Panc1 (cell line): Measurements from ENCODE around the gene TBX2. TPM values are rescaled to one million over a fixed set of nuclear protein-coding genes. Genes with fewer than 3 reads are reported as not detected.

Experiments
- ATAC-seq: fragments of 200-7000 bp; cut with Tn5 transposase; 2 replicates; pipeline ENCODE4 v1.9.1; 2020; ENCODE audit warnings: mild to moderate bottlenecking, moderate library complexity
- BruUV-seq: library from RNA; stranded (reverse); fragments of 400-500 nt; replicated peaks from 2 replicates; lab custom pipeline; 2021; lab: Mats Ljungman, UMichigan
- CTCF ChIA-PET: fragments of 300-600 bp; sonication (Branson Sonifier 250); formaldehyde crosslinking; loops from one replicate; lab custom pipeline; 2022; ENCODE audit warnings: antibody characterized with exemption; lab: Charles Lee
- POLR2A ChIA-PET: fragments of 300-600 bp; sonication (Branson Sonifier 250); formaldehyde crosslinking; loops from one replicate; lab custom pipeline; 2022; ENCODE audit warnings: antibody characterized with exemption; lab: Charles Lee
- DNase-seq: peaks from one replicate; pipeline ENCODE4 v3.0.0-alpha.2; 2010; ENCODE audit warnings: low read depth, low spot score
- H3K27ac ChIP-seq: 2 replicates; pipeline ENCODE4 v1.5.1; 2011; ENCODE audit warnings: mild to moderate bottlenecking, low read length, inconsistent platforms
- H3K27me3 ChIP-seq: fragments of 200-500 bp; sonication (Bioruptor generic); 2 replicates; pipeline ENCODE4 v1.6.0; 2014; ENCODE audit warnings: low read length, inconsistent platforms; ENCODE audit not compliant: control insufficient read depth, insufficient read depth
- H3K36me3 ChIP-seq: fragments of 200-500 bp; sonication (Bioruptor generic); 2 replicates; pipeline ENCODE4 v1.5.1; 2014; ENCODE audit warnings: inconsistent platforms, mild to moderate bottlenecking, low read length, moderate library complexity; ENCODE audit not compliant: control insufficient read depth, insufficient read depth
- H3K4me1 ChIP-seq: 2 replicates; pipeline ENCODE4 v1.5.1; 2011; ENCODE audit warnings: inconsistent platforms, mild to moderate bottlenecking, low read length, moderate library complexity; ENCODE audit not compliant: control insufficient read depth, insufficient read depth
- H3K4me3 ChIP-seq, 2 experiments: 2 replicates each; pipeline ENCODE4 v1.5.1; 2011 to 2012; ENCODE audit warnings: low read depth in 2 of 2, low read length in 2 of 2, mild to moderate bottlenecking in 2 of 2, inconsistent platforms in 1 of 2, moderate library complexity in 1 of 2
- H3K9me3 ChIP-seq: fragments of 200-500 bp; sonication (Bioruptor generic); 2 replicates; pipeline ENCODE4 v1.5.1; 2014; ENCODE audit warnings: low read depth, mild to moderate bottlenecking, inconsistent platforms, low read length, moderate library complexity; ENCODE audit not compliant: control insufficient read depth, insufficient read depth
- CTCF ChIP-seq: fragments of 450-650 bp; IDR thresholded peaks from 2 replicates; pipeline ENCODE4 v1.5.1; 2017; ENCODE audit warnings: mild to moderate bottlenecking
- POLR2AphosphoS5 ChIP-seq: IDR thresholded peaks from 2 replicates; pipeline ENCODE4 v1.6.1; 2012; ENCODE audit warnings: mild to moderate bottlenecking, low read depth, low read length, moderate library complexity
- REST ChIP-seq, 2 experiments: IDR thresholded peaks; 2 replicates each; pipeline ENCODE4 v1.6.1; 2011 to 2012; ENCODE audit warnings: low read depth in 2 of 2, control low read depth in 1 of 2, low read length in 1 of 2, mild to moderate bottlenecking in 1 of 2, moderate library complexity in 1 of 2; ENCODE audit not compliant: insufficient read depth in 1 of 2
- SIN3A ChIP-seq: IDR thresholded peaks from 2 replicates; pipeline ENCODE4 v1.6.1; 2012; ENCODE audit warnings: low read depth, mild to moderate bottlenecking, low read length, moderate library complexity, borderline replicate concordance; ENCODE audit not compliant: insufficient read depth
- TCF7L2 ChIP-seq: IDR thresholded peaks from 2 replicates; pipeline ENCODE4 v1.6.1; 2011; ENCODE audit warnings: mild to moderate bottlenecking, low read depth, low read length, inconsistent platforms
- in situ Hi-C: cut with HindIII; loops from 2 replicates; pipeline ENCODE4 v1.10.0; 2016; ENCODE audit warnings: low sequenced_read_pairs, low pct_unique_long_range_greater_than_20kb
- intact Hi-C: fragments of 100-400 bp; cut with micrococcal nuclease; formaldehyde crosslinking; loops from one replicate; pipeline ENCODE4 v1.10.0; 2022; ENCODE audit not compliant: unreplicated experiment
- total RNA-seq: library from RNA; stranded (reverse); gene quantifications from one replicate; pipeline ENCODE4 v1.2.1, GENCODE V29; 2021; ENCODE audit not compliant: unreplicated experiment

TBX2 gene
- total RNA-seq, 1 experiment from 2014 or later = 35.6 TPM

- Histone ChIP-seq H3K4me3 (peak overlapping the region in 1 of 2 experiments; percentile 79; a peak in 2 of 4 replicates), H3K9me3 (no peaks in the 10 kb centered on the region), H3K27me3 (no peaks in the 10 kb centered on the region), H3K4me1 (peaks cover 12% of the 10 kb centered on the region; the same call in 1 of the 2 replicates), H3K36me3 (no peaks in the 10 kb centered on the region), H3K27ac (peak overlapping the region; percentile 42; the same call in 1 of the 2 replicates)
- TF ChIP-seq SIN3A (no peak), REST (IDR thresholded peaks at IDR 0.05; ENCODE audit: insufficient read depth in 1 of 2, low read depth in 2 of 2, low read length in 1 of 2) (no peak), TCF7L2 (no peak), POLR2AphosphoS5 (no peak), CTCF (no peak)
- no TSS peak for BruUV-seq
- POLR2A ChIA-PET = no interaction called here
- no peak for ATAC-seq
- CTCF ChIA-PET = interaction anchor here (0.5 to 0.6 kb wide), 2 partner anchors 9 to 542 kb away, joined by 3 read pairs; no protein-coding TSS in a partner anchor
- DNase-seq = no peak
- intact Hi-C loops (no loop called here), in situ Hi-C loops (no loop called here)
These were observed 2.5 kb downstream of the TBX2 start for GRCh38 chr17:61402073-61402541.

- DNase-seq = no peak
- H3K36me3 ChIP-seq = no peaks in the 10 kb centered on the region
- H3K4me1 ChIP-seq = peaks cover 16% of the 10 kb centered on the region; the same call in 1 of the 2 replicates
- TF ChIP-seq REST (IDR thresholded peaks at IDR 0.05; ENCODE audit: insufficient read depth in 1 of 2, low read depth in 2 of 2, low read length in 1 of 2) = no peak
- TF ChIP-seq POLR2AphosphoS5 = no peak
- TF ChIP-seq TCF7L2 = no peak
- no peak for ATAC-seq
- H3K4me3 ChIP-seq = no peak overlapping the region; a peak in 1 of 4 replicates
- H3K27me3 ChIP-seq = no peaks in the 10 kb centered on the region
- POLR2A ChIA-PET = no interaction called here
- intact Hi-C loops (no loop called here), in situ Hi-C loops (no loop called here)
- BruUV-seq = TSS peak; percentile 75
- H3K9me3 ChIP-seq = no peaks in the 10 kb centered on the region
- CTCF ChIA-PET = no interaction called here
- H3K27ac ChIP-seq = no peak overlapping the region
These were observed 3.5 kb downstream of the TBX2 start for GRCh38 chr17:61402978-61403800.
